Peyer's patch (tissue), 4 donors: ENCODE results near the gene DOK5. TPM values are rescaled to one million over a fixed set of nuclear protein-coding genes. Genes with fewer than 3 reads are reported as not detected.
A peak's percentile ranks its signal among the peaks of the same experiment; 100 is the strongest.
"Not testable (repeated sequence)": the region's sequence is repeated elsewhere in the genome, so short reads cannot be mapped to it uniquely, and the experiment has no call there.

Experiments used
- DNase-seq, 3 donors: peaks; one replicate each; pipeline ENCODE4 v3.0.0-alpha.2; 2017 to 2019
- H3K27ac ChIP-seq, 4 donors: fragments of 200-600 bp; sonication (generic); one replicate each; pipeline ENCODE4 v1.5.1; 2016 to 2019
- H3K27me3 ChIP-seq, 2 donors: fragments of 200-600 bp; sonication (generic); one replicate each; pipeline ENCODE4 v1.5.1; 2019
- H3K36me3 ChIP-seq, 3 donors: fragments of 200-600 bp; sonication (generic); one replicate each; pipeline ENCODE4 v1.5.1; 2016 to 2019
- H3K4me1 ChIP-seq, 4 donors: fragments of 200-600 bp; sonication (generic); one replicate each; pipeline ENCODE4 v1.5.1; 2016 to 2019
- H3K4me3 ChIP-seq, 4 donors: fragments of 200-600 bp; sonication (generic); 1 replicate in 3 of 4; 2 replicates in 1 of 4; pipeline ENCODE4 v1.5.1; 2016 to 2019; ENCODE audit warnings: mild to moderate bottlenecking in 1 of 4
- H3K9me3 ChIP-seq, 4 donors: fragments of 200-600 bp; sonication (generic); one replicate each; pipeline ENCODE4 v1.5.1; 2016 to 2019; ENCODE audit warnings: mild to moderate bottlenecking in 1 of 4
- POLR2A ChIP-seq, 2 donors: fragments of 450-650 bp; IDR thresholded peaks; one replicate each; pipeline ENCODE4 v1.5.1; 2017; ENCODE audit warnings: antibody characterized with exemption in 2 of 2, mild to moderate bottlenecking in 2 of 2, moderate library complexity in 2 of 2
- total RNA-seq, 4 donors: library from RNA; depleted of rRNA; stranded (reverse); fragments of >200 nt; gene quantifications; one replicate each; pipeline ENCODE4 v1.1.0, GENCODE V29; 2016
- TF ChIP-seq, protein P1 (sequence below), 6 experiments: fragments of 450-650 bp in 4 of 6; fragments of 200-600 bp in 2 of 6; sonication (generic) in 1 of 6; IDR thresholded peaks; one replicate each; pipeline ENCODE4 v1.5.1; 2017 to 2019; ENCODE audit warnings: antibody characterized with exemption in 6 of 6, mild to moderate bottlenecking in 3 of 6, moderate library complexity in 1 of 6

Gene DOK5
- total RNA-seq, 4 donors from 2014 or later = 2.1 TPM; not detected in 3

DNA sequence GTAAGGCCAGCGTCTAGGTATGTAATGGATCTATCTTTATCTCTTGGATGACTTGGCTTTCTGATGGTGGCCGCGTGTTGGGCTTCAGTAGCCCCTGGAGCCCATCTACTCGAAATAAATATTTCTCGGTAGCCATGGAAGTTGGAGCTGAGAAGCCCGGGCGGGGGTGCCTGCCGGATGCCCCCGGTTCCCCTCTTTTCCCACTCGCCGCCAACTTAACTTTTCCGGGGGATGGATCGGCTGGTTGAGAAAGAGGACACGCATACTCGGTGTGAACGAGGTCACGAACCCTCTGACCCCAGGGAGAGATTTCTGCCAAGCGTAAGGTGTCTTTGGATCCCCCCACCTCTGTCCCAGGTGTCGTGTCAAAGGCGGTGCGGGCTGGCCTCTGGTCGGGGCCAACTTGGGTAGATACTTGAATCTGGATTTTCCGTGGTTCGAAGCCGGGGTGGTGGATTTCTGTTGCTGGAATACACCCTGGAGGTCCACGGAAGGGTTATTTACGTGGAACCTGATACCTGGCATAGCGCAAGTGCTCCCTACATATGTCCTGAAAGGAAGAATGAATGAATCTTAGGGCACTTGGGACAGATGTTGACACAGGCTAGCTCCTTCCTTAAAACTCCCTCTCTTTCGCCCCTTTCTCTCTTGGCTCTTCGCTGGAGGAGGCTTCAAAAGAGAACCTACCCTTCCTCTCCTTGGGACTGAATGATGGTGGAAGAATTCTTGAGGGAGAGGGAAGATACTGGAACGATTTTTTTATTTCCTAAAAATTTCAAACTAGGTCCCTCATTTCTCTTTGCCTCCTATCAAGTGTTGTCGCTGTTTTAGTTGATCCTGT is 996 bp downstream of the DOK5 start:
- no peaks in the 10 kb centered on the region for H3K36me3 ChIP-seq
- H3K4me1 ChIP-seq = no peaks in the 10 kb centered on the region
- TF ChIP-seq, protein P1, sequence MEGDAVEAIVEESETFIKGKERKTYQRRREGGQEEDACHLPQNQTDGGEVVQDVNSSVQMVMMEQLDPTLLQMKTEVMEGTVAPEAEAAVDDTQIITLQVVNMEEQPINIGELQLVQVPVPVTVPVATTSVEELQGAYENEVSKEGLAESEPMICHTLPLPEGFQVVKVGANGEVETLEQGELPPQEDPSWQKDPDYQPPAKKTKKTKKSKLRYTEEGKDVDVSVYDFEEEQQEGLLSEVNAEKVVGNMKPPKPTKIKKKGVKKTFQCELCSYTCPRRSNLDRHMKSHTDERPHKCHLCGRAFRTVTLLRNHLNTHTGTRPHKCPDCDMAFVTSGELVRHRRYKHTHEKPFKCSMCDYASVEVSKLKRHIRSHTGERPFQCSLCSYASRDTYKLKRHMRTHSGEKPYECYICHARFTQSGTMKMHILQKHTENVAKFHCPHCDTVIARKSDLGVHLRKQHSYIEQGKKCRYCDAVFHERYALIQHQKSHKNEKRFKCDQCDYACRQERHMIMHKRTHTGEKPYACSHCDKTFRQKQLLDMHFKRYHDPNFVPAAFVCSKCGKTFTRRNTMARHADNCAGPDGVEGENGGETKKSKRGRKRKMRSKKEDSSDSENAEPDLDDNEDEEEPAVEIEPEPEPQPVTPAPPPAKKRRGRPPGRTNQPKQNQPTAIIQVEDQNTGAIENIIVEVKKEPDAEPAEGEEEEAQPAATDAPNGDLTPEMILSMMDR (IDR thresholded peaks at IDR 0.05) = no peak
- TF ChIP-seq POLR2A (IDR thresholded peaks at IDR 0.05) = no peak
- DNase-seq = no peak
- no peak overlapping the region for H3K27ac ChIP-seq
- H3K9me3 ChIP-seq = no peaks in the 10 kb centered on the region
- H3K27me3 ChIP-seq = no peaks in the 10 kb centered on the region
- peak overlapping the region; percentile 18 to 53 (median 32) for H3K4me3 ChIP-seq

DNA sequence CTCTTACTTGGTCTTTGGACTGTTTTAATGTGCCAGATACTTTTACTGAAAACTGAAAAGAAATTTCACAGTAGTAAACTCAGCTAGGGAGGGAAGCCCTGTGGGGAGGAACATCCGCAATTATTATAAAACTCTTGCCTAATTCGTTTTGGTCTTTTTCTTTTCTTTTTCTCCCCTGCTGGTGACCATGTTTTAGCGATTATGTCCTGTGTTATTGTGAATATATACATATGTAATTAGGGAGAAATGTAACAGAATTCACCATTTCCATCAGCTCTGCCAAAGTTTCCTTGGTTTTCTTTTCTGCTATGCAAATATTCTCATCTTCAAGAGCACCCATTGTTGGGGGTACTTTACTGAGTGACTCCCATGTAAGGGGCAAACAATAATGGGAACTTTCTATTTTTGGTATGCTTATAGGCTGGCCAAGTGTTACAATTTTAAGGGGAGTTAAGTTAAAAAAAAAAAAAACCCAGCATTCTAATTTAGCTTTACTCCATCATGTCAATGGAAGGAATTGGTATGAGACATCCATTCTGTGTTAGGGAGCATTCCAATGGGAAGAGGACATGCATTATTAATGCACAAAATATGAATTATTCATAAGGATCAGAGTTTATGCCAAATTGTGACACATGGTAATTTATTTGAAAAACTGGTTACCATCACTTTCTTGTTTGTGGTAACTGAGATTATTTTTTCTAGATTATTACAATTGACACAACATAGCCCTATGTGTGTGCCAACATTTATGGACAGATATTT is 2.0 kb downstream of the DOK5 start:
- no peak for TF ChIP-seq POLR2A (IDR thresholded peaks at IDR 0.05)
- TF ChIP-seq, protein P1 (IDR thresholded peaks at IDR 0.05) = no peak
- Histone ChIP-seq H3K4me1 (no peaks in the 10 kb centered on the region), H3K27ac (no peak overlapping the region), H3K9me3 (no peaks in the 10 kb centered on the region), H3K36me3 (no peaks in the 10 kb centered on the region), H3K27me3 (no peaks in the 10 kb centered on the region), H3K4me3 (no peak overlapping the region)
- no peak for DNase-seq

DNA sequence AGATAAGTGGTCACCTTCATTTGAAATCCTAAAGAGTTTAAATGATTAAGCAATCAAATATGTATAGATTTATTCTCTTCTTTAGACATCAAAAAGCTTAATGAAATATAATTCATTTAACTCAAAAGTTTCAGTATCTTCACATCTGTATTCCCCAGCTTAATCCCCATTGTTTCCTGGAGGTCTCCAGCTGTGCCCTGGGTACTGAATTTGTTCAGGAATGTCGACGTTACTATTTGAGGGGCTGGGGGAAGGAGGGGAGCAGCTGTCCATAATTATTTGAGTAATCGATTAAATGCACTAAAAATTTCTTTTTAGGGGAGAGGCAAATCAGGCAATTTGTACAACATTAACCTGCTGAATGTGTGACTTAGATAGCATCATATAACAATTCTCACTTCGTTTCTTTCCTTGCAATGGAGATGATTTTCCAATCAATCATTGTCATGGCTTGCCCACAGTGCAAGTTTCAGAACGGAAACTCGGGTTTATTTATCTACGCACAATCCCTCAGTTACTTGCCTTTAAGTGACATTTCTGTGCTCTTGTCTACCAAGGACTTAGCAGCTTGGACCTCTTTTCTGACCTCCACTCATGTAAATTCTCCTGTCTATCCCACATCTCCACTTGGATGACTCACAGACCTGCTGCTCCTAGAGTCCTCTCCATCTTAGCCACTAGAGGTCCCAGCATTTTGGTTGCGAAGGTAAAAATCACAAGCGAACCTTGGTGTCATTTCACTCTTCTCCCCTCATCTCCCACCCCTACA is 3.9 kb downstream of the DOK5 start:
- H3K9me3 ChIP-seq = no peaks in the 10 kb centered on the region
- H3K27ac ChIP-seq = no peak overlapping the region
- no peak for TF ChIP-seq POLR2A (IDR thresholded peaks at IDR 0.05)
- TF ChIP-seq, protein P1 (IDR thresholded peaks at IDR 0.05) = no peak
- no peak overlapping the region for H3K4me3 ChIP-seq
- DNase-seq = no peak
- H3K36me3 ChIP-seq = no peaks in the 10 kb centered on the region
- H3K27me3 ChIP-seq = no peaks in the 10 kb centered on the region
- no peaks in the 10 kb centered on the region for H3K4me1 ChIP-seq

DNA sequence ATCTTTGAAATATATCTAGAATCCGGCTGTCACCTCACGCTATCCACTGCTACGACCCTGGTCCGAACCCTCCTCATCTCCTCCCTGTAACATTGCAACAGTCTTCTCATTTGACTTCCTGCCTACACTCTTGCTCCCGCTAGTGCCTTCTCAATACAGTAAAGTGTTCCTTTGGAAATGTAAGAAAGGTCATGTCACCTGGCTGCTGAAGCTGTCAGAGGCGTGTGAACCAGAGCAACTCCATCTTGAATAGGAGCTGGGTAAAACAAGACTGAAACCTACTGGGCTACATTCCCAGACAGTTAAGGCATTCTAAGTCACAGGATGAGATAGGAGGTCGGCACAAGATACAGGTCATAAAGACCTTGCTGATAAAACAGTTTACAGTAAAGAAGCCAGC is 4.5 kb downstream of the DOK5 start:
- not testable (repeated sequence) for DNase-seq

DNA sequence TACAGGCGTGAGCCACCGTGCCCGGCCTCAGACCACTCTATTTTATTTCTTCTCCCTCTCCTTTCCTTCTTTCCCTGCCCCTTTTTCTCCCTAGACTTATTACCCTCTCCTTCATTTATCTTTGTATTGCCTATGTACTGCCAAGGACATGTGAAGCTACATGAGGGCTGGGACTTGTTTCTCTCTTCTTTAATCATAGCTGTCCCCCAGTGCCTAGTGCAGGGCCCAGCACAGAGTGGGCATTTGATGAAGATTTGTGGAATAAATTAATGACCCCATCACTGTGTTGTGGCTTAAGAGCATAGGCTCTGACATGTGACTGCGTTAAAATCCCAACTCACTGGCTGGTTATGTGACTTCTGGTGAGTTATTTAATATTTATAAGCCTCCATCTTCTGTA is 6.0 kb downstream of the DOK5 start:
- Histone ChIP-seq H3K4me3 (no peak overlapping the region), H3K36me3 (no peaks in the 10 kb centered on the region), H3K27ac (no peak overlapping the region), H3K4me1 (no peaks in the 10 kb centered on the region), H3K27me3 (no peaks in the 10 kb centered on the region), H3K9me3 (no peaks in the 10 kb centered on the region)
- DNase-seq = no peak
- TF ChIP-seq, protein P1 (IDR thresholded peaks at IDR 0.05) = no peak

More for the DNA sequence above, 4.5 kb downstream of the DOK5 start:
- not testable (repeated sequence) for H3K36me3 ChIP-seq, H3K4me1 ChIP-seq, H3K27me3 ChIP-seq, H3K27ac ChIP-seq, H3K9me3 ChIP-seq, H3K4me3 ChIP-seq
